OCI-M1 (cell line): ENCODE data around the gene STAT2.
"Not testable (repeated sequence)": the region's sequence is repeated elsewhere in the genome, so short reads cannot be mapped to it uniquely, and the experiment has no call there.

Experiments used
- DNase-seq: peaks from one replicate; lab custom pipeline; 2025; lab: John Stamatoyannopoulos, UW

STAT2 gene

DNA sequence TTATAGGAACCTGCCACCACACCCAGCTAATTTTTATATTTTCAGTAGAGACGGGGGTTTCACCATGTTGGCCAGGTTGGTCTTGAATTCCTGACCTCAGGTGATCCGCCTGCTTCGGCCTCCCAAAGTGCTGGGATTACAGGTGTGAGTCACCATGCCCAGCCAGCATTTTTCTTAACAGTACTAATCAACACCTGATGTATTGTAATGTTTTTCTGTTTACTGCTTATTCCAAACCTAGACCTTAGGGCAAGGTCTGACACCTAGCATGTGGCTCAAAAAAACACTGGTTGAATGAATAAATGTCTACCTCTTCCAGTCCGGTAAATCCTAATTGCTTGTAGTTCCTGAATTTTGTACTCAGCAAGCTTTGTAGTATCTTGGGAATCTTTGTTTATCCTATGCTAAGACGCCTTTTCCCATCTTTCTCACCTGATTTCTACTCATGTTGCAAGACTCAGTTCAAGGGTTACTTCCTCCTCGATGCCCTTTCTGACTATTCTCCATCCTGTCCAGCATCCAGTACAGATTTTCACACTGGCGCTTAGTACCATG lies 28.9 kb downstream of the STAT2 start:
- no peak for DNase-seq

DNA sequence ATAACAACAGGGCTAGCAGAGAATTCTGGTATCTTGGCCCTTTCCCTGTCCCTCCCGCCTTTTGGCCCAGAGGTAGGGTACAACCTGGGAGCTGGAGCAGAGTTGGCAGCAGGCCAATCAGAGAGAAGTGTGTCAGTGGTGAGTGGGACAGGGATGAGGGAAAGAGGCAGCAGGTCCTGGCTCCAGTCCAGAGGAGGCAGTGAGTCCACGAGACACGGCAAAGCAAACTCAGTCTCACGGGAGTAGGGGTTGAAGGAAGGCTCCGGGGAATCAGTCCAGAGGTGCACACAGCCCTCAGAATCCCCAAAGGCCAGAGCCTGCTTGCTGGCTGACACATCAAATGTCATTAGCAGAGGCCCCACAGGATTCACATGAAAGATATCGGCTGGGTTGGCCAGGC lies 33.4 kb downstream of the STAT2 start:
- no peak for DNase-seq

DNA sequence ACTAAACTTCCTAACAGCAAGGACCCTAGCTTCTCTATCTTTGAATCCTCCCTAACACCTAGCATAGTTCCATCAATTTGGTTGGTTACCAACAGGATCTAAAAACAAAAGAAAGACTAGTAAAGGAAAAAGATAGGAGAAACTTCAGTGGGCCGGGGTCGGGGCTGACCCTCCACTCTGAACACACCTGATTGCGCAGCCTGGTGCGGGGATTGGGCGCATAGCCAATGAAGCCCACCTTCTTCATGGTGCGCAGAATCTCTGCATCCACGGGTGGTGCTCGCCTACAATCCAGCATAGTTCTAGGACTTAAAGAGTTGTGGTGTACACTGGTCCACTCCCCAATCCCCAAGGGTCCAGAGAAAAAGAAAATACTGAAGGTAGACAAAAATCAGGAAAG lies 33.8 kb downstream of the STAT2 start:
- DNase-seq, result no peak

DNA sequence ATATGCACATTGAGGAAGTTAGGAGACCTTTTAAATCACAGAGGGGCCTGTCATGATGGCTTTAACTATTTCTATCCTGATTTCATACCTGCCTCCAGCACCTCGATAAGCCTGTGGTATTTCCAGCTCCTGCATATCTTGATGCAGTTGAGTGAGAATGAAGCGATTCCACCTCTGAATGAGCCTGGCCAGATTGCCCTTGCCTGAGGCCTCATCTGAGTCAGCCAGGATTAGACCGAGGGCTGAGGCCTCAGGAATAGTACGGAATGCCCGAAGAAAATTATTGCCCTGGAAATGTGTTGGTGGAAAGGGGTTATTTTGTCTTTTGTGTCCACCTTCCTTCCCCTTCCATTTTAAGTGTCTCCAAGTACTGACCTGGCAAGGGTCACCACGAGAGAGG lies 35.7 kb downstream of the STAT2 start:
- DNase-seq, result no peak

DNA sequence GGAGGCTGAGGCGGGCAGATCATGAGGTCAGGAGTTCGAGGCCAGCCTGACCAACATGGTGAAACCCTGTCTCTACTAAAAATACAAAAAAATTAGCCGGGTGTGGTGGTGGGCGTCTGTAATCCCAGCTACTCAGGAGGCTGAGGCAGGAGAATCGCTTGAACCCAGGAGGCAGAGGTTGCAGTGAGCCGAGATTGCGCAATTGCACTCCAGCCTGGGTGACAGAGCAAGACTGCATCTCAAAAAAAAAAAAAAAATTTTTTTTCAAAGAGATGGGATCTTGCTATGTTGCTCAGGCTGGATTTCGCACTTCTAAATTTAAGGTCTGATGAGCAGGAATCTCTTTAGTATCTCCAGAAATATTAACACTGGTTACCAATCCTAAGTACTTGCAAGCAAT lies 38.3 kb downstream of the STAT2 start:
- not testable (repeated sequence) for DNase-seq

DNA sequence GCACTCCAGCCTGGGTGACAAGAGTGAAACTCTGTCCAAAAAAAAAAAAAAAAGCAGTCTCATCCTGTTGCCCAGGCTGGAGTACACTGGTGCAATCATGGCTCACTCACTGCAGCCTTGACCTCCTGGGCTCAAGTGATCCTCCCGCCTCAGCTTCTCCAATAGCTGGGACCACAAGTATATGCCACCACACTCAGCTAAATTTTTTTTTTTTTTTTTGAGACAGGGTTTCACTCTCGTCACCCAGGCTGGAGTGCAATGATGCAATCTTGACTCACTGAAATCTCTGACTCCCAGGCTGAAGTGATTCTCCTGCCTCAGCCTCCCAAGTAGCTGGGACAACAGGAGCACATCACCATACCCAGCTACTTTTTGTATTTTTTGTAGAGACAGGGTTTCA lies 38.9 kb downstream of the STAT2 start:
- peak; percentile 16 for DNase-seq

DNA sequence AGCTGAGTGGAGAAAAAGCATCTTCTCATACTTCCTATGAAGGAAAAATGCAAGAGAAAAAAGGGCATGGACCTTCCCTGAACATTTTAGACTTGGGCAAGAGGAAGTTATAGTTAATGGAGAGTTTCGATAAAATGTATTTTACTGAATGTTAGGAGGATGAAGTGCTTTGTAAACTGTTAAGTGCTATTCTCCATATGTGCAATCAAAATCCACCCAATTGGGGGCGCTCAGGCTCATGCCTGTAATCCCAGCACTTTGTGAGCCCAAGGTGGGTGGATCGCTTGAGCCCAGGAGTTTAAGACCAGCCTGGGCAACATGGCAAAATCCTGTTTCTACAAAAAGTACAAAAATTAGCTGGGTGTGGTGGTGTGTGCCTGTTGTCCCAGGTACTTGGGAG lies 42.2 kb downstream of the STAT2 start:
- DNase-seq, result peak; percentile 13

DNA sequence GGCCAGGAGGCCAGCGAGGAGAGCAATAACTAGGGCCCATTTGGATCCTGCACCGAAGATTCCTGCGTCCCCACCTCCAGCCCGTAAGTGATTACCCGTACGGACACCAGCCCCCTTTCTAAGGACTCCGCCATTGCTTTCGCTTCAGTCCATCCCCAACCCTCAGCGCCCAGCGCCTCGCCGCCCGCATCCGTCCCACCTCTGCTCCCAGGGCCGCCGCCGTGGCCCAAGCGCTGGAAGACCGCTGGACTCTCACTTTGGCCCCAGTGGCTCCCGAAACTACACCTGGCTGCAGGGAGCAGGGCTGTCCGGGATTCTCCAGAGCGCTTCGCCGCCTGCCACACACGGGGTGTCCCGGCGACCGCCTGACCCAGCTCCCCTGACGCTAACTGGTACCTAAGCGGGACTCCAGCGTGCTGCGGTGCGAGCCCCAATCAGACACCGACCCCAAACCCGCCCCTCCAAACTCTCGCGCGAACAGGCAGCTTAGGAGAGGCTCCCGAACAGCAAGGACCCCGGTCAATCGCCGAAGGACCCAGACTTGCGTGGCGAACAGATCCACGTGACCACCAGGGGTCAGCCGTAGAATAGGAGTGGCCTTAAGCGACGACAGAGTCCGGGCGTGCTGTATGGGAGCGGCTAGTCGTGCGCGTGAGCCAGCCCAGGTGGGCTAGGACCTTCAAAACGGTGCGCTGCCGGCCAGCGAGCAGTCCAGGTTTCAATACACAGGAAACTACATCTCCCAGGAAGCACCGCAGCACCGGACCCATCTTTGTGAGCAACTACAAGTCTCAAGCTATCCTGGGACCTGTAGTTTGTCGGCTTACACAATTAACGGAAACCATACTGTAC lies 44.1 kb downstream of the STAT2 start, which contains the start of gene CNPY2:
Gene CNPY2, minus strand, starts transcription at position 367 of the 852 bp plus-strand sequence. CDS start 771 bp downstream, outside the sequence.
- peak; percentile 96 for DNase-seq

DNA sequence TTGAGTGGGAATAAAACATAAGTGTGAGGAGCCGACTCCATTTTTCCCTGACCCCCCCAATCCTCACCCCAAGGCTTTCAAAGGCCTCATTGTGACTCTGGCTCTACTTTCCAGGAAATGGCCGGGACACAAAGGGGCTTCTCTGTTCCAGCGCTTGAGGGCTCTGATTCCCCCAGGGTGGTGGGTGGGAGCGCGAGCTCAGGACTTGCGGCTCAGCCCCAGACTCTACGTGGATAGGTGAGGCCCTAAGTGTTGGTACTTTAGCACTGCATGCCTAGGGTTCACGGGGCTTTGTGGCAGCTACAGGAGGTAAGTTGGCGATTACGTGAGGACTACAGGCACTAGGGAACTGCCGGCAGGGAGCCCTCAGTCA lies 44.7 kb downstream of the STAT2 start:
- peak; percentile 61 for DNase-seq

DNA sequence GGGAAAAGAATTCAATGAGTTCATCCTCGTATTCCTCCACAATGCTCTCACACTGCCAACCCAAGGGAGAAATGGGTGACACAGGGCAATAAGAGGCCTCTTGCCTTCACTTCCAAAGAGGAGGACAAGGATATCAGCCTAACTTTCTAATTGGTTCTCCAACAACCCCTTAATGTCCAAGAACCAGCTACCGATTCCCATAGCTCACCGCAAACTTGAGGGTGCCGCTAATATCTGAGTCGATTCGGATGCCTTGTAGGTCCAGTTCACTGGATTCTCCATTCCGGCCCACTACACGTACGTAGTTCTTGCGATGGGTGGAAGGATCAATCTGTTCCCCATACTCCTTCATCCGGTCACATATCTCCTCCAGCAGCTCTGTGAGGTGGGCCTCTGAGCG lies 48.9 kb downstream of the STAT2 start:
- DNase-seq, result no peak

DNA sequence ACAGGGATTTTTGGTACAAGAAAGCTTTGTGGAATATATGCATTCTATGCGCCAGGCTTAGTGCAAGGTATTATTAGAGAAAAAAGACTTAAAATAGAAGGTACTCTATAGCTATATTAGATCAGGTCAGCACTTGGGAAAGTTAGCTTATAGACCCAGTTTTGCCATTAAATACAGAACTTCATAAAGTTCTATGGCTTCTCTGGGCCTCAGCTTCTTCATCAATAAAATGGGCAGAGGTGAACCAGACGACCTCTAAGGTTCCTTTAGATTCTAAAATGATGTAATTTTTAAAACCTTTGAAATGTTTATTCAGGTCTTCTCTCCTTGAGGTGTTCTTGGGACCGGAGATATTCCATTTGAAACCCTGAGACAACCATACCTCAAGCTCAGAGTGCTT lies 51.2 kb downstream of the STAT2 start:
- no peak for DNase-seq

DNA sequence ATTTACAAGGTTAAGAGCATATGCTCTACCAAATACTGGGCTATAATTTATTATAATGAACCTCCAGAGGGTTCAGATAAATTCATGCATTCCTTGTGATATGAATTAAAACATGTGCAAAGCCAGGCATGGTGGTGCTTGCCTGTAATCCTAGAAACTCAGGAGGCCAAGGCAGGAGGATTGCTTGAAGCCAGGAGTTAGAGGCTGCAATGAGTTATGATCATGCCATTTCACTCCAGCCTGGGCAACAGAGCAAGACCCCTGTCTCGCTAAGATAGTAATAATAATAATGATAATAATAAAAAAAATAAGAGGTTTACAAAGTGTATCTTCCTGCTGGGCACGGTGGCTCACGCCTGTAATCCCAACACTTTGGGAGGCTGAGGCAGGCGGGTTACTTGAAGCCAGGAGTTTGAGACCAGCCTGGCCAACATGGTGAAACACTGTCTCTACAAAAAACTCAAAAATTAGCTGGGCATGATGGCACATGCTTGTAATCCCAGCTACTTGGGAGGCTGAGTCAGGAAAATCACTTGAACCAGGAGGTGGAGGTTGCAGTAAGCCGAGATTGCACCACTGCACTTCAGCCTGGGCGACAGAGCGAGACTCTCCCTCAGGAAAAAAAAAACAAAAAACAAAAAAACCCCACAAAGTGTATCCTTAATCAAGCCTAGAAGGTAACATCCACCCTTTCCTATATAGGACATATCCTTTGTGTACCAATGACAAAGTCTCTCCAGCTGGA lies 52.5 kb downstream of the STAT2 start:
- no peak for DNase-seq

DNA sequence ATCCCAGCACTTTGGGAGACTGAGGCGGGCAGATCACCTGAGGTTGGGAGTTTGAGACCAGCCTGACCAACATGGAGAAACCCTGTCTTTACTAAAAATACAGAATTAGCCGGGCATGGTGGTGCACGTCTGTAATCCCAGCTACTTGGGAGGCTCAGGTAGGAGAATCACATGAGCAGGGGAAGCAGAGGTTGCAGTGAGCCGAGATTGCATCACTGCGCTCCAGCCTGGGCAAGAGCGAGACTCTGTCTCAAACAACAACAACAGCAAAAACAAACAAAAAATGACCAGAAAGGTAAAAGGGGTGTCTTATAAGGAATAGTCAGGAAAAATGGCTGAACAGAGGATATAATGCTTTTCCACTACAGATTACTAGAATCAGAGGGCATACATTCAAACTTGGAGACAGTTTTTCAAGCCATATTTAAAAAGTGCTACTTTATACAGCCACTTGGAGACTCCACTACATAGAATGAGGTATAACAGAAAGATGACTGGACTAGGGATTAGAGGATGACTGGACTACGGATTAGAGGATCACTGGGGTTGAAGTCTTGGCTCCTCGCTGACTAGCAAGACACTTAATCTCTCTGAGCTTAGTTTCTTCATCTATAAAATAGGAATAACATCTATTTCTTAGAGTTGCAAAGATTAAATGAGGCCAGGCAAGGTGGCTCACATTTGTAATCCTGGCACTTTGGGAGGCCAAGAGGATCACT lies 54.9 kb downstream of the STAT2 start:
- DNase-seq, result no peak

DNA sequence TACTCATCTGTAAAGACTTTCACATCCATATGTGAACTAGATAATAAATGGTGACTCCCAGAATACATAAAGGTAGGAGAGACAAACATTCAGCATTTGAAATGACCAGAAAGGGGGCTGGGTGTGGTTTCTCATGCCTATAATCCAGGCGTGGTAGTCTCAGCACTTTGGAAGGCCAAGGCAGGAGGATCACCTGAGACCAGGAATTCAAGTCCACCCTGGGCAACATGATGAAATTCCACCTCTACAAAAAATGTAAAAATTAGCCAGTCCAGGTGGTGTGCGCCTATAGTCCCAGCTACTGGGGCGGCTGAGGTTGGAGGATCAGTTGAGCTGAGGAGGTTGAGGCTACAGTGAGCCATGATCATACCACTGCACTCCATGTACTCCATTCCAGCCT lies 55.6 kb downstream of the STAT2 start:
- no peak for DNase-seq

DNA sequence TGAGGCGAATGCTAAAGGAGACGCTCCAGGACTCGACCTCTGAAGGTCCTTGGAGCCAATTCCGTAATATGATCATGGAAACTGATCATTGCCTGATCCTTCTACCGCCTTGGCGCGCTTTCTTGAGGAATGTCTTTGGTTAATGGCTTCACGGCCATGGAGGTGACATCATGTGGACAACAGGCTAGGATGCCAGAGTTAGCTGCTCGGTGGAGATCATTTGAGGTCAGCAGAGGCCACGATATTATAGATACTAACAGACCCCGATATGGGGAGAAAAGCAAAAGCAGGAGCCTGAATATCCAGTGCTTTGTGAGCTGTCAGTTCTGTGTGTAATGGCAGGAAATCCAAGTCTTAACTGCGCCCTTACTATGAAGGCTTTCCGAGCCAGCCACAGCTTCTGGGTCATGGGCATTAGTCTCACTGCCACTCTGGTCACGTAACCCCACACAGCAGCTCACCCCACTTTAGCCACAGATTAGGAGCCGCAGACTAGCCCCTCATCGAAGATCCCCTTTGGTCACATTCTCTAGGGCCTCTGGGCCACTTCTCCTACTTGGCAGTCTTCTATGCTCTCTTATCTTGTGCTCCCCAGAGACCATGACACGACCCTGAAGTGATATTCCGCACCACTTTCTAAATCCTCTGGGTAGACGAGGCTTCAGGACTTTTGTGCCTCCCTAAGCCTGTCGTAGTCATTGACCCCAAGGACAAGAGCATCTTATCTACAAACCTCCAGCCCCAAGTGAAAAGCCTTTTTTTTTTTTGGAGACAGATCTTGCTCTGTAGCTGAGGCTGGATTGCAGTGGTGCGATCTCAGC lies 59.1 kb downstream of the STAT2 start:
- DNase-seq, result peak; percentile 93

DNA sequence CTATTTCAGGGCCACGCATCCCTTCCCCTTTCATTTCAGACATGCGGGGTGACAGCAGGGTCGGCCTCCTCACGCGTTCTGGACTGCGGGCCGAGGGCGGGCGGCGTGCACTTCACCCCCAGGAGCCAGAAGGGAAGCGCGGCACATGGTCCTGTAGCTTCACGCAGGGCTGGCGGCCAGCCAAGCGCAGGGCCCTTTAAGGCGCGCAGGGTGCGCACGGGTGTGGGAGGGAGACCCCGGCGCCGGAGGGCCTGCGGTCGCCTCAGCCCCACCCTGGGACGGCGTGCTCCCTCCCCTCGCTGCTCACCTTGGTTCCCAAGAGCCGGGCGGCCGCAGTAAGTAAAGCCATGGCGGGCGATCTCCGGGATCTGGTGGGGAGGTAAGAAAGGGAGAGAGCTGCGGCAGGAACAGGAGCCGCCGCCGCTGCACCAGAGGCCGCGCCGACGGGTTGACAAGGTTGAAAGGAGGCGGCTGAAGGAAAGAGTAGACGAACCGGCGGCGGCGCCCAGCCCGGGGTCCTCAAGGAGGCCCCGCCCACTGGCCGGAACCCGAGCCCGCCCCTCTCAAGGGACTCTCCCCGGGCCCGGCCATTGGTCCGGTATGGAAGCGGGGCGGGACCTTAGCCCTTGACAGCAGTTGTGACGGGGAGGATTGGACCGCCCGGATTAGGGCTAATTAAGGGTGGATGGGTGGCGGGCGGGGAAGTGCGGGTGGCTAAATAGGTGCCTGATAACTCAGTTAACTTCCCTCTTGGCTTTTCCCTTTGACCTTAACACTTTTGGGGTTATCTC lies 59.9 kb downstream of the STAT2 start, which contains the start of gene CS:
Gene CS, minus strand, starts transcription at position 478 of the 791 bp plus-strand sequence. Its CDS starts 129 bp downstream, at position 349.
- DNase-seq, result peak; percentile 99

DNA sequence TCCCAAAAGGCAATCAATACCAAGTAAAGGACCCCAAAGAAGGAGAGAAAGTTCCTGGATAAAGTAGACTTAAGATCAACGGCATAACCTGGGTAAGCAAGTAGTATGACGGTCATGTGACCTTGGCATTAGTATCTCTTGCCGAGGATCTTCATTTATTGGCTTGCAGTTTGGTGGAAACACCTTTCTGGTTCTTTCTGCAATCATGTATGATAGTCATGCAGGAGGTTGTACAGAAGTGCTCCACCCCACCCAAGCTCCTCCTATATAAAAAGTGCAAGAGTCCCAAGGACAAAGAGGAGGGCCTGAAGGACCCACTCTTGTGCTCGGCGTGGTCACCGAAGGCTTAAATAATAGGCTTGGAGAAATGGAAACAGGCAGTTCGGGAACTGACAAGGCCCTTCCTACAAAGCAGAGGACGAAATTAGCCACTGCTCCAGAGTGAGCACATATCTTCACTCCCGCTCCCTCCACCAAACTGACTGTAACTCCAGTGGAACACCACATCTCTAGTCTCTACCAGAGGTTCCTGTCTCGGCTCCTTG lies 60.5 kb downstream of the STAT2 start:
- DNase-seq, result peak; percentile 68

DNA sequence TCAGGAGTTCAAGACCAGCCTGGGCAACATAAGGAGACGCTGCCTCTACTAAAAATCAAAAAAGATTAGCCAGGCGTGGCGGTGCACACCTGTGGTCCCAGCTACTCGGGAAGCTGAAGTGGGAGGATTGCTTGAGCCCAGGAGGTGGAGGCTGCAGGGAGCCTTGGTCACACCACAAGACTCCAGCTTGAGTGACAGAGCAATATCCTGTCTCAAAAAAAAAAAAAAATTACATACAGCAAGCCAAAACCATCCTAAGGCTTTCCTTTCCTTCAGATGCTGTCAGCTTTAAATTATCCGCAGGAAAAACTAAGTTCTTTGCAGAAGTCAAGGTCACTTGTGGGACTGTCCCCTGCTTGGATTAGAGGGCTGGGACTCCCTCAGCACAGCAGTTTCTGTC lies 61.1 kb downstream of the STAT2 start:
- DNase-seq, result no peak

DNA sequence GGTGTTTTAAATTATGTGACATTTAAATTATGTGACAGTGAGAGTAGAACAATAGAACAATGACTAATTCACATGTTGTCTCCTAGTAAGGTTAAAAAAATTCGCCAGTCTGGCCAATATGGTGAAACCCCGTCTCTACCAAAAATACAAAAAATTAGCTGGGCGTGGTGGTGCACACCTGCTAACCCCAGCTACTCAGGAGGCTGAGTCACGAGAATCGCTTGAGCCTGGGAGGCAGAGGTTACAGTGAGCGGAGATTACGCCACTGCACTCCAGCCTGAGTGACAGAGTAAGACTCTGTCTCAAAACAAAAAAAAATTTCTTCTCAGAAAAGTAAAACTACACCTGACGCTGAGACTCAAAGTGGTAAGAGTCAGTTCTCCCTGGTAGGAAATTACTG lies 62.5 kb downstream of the STAT2 start:
- no peak for DNase-seq

DNA sequence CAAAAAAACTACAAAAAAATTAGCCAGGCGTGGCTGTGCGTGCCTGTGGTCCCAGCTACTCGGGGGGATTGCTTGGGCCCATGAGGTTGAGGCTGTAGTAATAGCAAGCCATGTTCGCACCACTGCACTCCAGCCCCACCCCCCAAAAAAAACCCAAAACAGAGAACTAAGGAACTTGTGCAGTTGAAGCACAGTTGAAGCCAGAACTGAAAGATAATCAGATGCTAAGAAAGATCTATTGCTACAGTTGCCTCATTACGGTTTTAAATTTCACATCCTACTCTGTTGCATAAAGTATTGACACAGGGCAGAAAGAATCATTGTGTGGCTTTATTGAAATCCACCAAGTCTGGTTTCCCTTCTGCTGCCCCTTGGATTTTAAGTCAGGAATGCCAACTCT lies 63.6 kb downstream of the STAT2 start:
- DNase-seq, result peak; percentile 7
